Skeletal muscle satellite cell (primary cell): Measurements from ENCODE around the gene NEB.

Experiments
- H3K27me3 ChIP-seq: 2 replicates; pipeline ENCODE4 v1.7.0; 2013; ENCODE audit warnings: low read length; ENCODE audit not compliant: control insufficient read depth, insufficient read depth
- H3K36me3 ChIP-seq: 2 replicates; pipeline ENCODE4 v1.7.0; 2013; ENCODE audit warnings: mild to moderate bottlenecking, control low read depth, low read length; ENCODE audit not compliant: insufficient read depth
- H3K4me1 ChIP-seq: 2 replicates; pipeline ENCODE4 v1.7.0; 2013; ENCODE audit warnings: low read length; ENCODE audit not compliant: control insufficient read depth, insufficient read depth
- H3K4me2 ChIP-seq: 2 replicates; pipeline ENCODE4 v1.7.0; 2013; ENCODE audit warnings: mild to moderate bottlenecking, low read length
- H3K4me3 ChIP-seq: 2 replicates; pipeline ENCODE4 v1.7.0; 2013; ENCODE audit warnings: low read length
- H3K9ac ChIP-seq: 2 replicates; pipeline ENCODE4 v1.7.0; 2013; ENCODE audit warnings: mild to moderate bottlenecking, low read depth, low read length, moderate library complexity
- H3K9me3 ChIP-seq: replicated peaks from 2 replicates; pipeline ENCODE4 v1.7.0; 2013; ENCODE audit warnings: mild to moderate bottlenecking, control low read depth, low read length

Gene NEB

GRCh38 chr2:151438506-151438905 lies 295.8 kb downstream of the NEB start:
- no peaks in the 10 kb centered on the region for H3K27me3 ChIP-seq
- no peak overlapping the region for H3K4me2 ChIP-seq
- H3K36me3 ChIP-seq, result peaks cover 64% of the 10 kb centered on the region

GRCh38 chr2:151437630-151438029 lies 296.6 kb downstream of the NEB start:
- Histone ChIP-seq H3K36me3 (peaks cover 59% of the 10 kb centered on the region), H3K9ac (no peak overlapping the region), H3K9me3 (no peaks in the 10 kb centered on the region), H3K4me3 (no peak overlapping the region), H3K27me3 (no peaks in the 10 kb centered on the region), H3K4me1 (no peaks in the 10 kb centered on the region), H3K4me2 (no peak overlapping the region)

More at GRCh38 chr2:151438506-151438905, 295.8 kb downstream of the NEB start:
- Histone ChIP-seq H3K4me1 (no peaks in the 10 kb centered on the region), H3K9ac (no peak overlapping the region), H3K9me3 (no peaks in the 10 kb centered on the region), H3K4me3 (no peak overlapping the region)
